ENCODE measurements around the gene SPAG6. TPM values are rescaled to one million over a fixed set of nuclear protein-coding genes. Genes with fewer than 3 reads are reported as not detected.

The SPAG6 gene
- total RNA-seq, 2 donors from 2014 or later, result not detected

- no peaks in the 10 kb centered on the region for H3K9me3 ChIP-seq
- H3K27me3 ChIP-seq (replicated peaks; ENCODE audit: insufficient read depth), result no peaks in the 10 kb centered on the region
- H3K36me3 ChIP-seq, result no peaks in the 10 kb centered on the region
- DNase-seq (ENCODE audit: low spot score), result no peak
- peaks cover 0 to 13% of the 10 kb centered on the region in 2 donors for H3K4me1 ChIP-seq (ENCODE audit: control insufficient read depth in 1 of 2, low read depth in 2 of 2)
- ATAC-seq (ENCODE audit: insufficient number of reproducible peaks, low FRiP score, low read depth), result no peak
- no peak overlapping the region for H3K27ac ChIP-seq
- H3K4me3 ChIP-seq, result no peak overlapping the region
- no peak for TF ChIP-seq CTCF (IDR thresholded peaks at IDR 0.05)
These were observed 81.8 kb downstream of the SPAG6 start for GRCh38 chr10:22427101-22427500.

- no peak overlapping the region for H3K4me3 ChIP-seq
- no peak overlapping the region for H3K27ac ChIP-seq
- no peaks in the 10 kb centered on the region for H3K9me3 ChIP-seq
- H3K4me1 ChIP-seq (ENCODE audit: control insufficient read depth in 1 of 2, low read depth in 2 of 2), result peaks cover 0 to 13% of the 10 kb centered on the region in 2 donors
- TF ChIP-seq CTCF (IDR thresholded peaks at IDR 0.05), result no peak
- no peak for DNase-seq (ENCODE audit: low spot score)
- no peak for ATAC-seq (ENCODE audit: insufficient number of reproducible peaks, low FRiP score, low read depth)
- no peaks in the 10 kb centered on the region for H3K36me3 ChIP-seq
- H3K27me3 ChIP-seq (replicated peaks; ENCODE audit: insufficient read depth), result no peaks in the 10 kb centered on the region
These were observed 82.7 kb downstream of the SPAG6 start for GRCh38 chr10:22427890-22428571.

- ATAC-seq (ENCODE audit: insufficient number of reproducible peaks, low FRiP score, low read depth), result no peak
- no peak for DNase-seq (ENCODE audit: low spot score)
- no peaks in the 10 kb centered on the region for H3K9me3 ChIP-seq
- no peak overlapping the region for H3K27ac ChIP-seq
- H3K36me3 ChIP-seq, result no peaks in the 10 kb centered on the region
- H3K4me3 ChIP-seq, result no peak overlapping the region
- no peak for TF ChIP-seq CTCF (IDR thresholded peaks at IDR 0.05)
- H3K4me1 ChIP-seq (ENCODE audit: control insufficient read depth in 1 of 2, low read depth in 2 of 2), result peaks cover 3 to 13% of the 10 kb centered on the region in 2 donors
- no peaks in the 10 kb centered on the region for H3K27me3 ChIP-seq (replicated peaks; ENCODE audit: insufficient read depth)
These were observed 83.8 kb downstream of the SPAG6 start for GRCh38 chr10:22429146-22429545.

GRCh38 chr10:22429981-22430421, 84.7 kb downstream of the SPAG6 start:
- TF ChIP-seq CTCF (IDR thresholded peaks at IDR 0.05), result no peak
- Histone ChIP-seq H3K4me3 (no peak overlapping the region), H3K9me3 (no peaks in the 10 kb centered on the region), H3K36me3 (no peaks in the 10 kb centered on the region), H3K4me1 (ENCODE audit: control insufficient read depth in 1 of 2, low read depth in 2 of 2) (peaks cover 7 to 13% of the 10 kb centered on the region in 2 donors), H3K27me3 (replicated peaks; ENCODE audit: insufficient read depth) (no peaks in the 10 kb centered on the region), H3K27ac (no peak overlapping the region)
- ATAC-seq (ENCODE audit: insufficient number of reproducible peaks, low FRiP score, low read depth) (no peak), DNase-seq (ENCODE audit: low spot score) (no peak)

- H3K27me3 ChIP-seq (replicated peaks; ENCODE audit: insufficient read depth), result no peaks in the 10 kb centered on the region
- DNase-seq (ENCODE audit: low spot score), result no peak
- no peak overlapping the region for H3K27ac ChIP-seq
- H3K36me3 ChIP-seq, result no peaks in the 10 kb centered on the region
- no peaks in the 10 kb centered on the region for H3K9me3 ChIP-seq
- peaks cover 15 to 19% of the 10 kb centered on the region in 2 donors for H3K4me1 ChIP-seq (ENCODE audit: control insufficient read depth in 1 of 2, low read depth in 2 of 2)
- no peak for TF ChIP-seq CTCF (IDR thresholded peaks at IDR 0.05)
- ATAC-seq (ENCODE audit: insufficient number of reproducible peaks, low FRiP score, low read depth), result peak; percentile 39
- H3K4me3 ChIP-seq, result no peak overlapping the region
These were observed 88.6 kb downstream of the SPAG6 start for GRCh38 chr10:22433875-22434274.
